Activated CD4-positive, CD25-positive, alpha-beta regulatory T cell treated with anti-CD3 and anti-CD28 coated beads, Interleukin-2, amount 50 U/mL, for 72 hours (primary cell): ENCODE data around the gene PAX7.

ENCODE experiments used
- DNase-seq: peaks from one replicate; pipeline ENCODE4 v3.0.0; 2021

The PAX7 gene

DNA sequence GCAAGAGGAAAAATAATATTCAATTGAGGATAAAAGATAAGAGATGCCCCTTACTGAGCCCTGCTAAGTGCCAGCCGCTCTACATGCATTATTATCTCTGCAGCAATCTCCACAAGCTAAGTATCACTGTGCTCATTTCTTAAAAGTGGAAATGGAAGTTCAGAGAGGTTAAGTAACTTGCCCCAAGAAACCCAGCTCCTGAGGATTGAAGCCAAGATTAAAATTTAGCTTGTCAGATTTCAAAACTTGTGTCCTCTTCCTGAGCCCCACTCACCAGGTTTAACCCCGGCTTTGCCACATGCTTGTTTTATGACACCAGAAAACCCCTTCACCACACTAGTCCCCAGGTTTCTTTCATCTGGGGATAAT is 11.2 kb upstream of the PAX7 start:
- DNase-seq: no peak

- DNase-seq: no peak
These were observed 2.1 kb upstream of the PAX7 start for GRCh38 chr1:18628511-18628910.

GRCh38 chr1:18629659-18630510 is 761 bp upstream of the PAX7 start:
- no peak for DNase-seq

- no peak for DNase-seq
These were observed 1.0 kb downstream of the PAX7 start for GRCh38 chr1:18631496-18632217.

- no peak for DNase-seq
These were observed 1.6 kb downstream of the PAX7 start for GRCh38 chr1:18632218-18632588.

- no peak for DNase-seq
These were observed 2.3 kb downstream of the PAX7 start for GRCh38 chr1:18632783-18633421.

- no peak for DNase-seq
These were observed 2.9 kb downstream of the PAX7 start for GRCh38 chr1:18633422-18634155.

GRCh38 chr1:18634276-18634675 is 3.6 kb downstream of the PAX7 start:
- no peak for DNase-seq

GRCh38 chr1:18635070-18635577 is 4.5 kb downstream of the PAX7 start:
- no peak for DNase-seq

DNA sequence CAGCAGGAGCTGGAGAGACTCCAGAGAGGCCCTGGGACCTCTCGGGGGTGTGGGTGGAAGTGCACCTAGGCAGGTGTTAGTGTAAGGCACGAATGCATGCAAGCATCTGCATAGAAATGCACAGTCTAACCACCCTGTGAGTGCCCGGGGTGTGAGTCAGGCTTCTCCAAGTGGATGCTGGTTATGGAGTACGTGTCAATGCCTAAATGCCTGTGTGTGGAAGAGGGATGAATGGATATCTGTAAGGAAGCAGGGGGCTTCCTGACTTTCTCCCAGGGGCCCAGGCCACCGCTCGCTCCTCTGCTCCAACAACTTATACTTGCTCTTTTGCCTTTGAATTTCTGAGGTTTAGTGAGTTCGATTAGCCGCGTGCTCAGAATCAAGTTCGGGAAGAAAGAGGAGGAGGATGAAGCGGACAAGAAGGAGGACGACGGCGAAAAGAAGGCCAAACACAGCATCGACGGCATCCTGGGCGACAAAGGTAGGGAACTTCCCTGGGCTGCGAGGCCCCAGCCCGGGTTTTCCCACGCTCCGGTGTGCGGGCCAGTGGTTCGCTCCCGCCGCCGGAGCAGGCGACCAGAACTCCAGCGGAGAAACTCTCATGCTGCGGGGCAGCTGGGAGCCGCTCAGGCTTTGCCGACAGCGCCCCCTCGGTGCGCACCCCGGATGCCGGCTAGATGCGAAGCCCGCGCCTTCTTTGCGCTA is 5.4 kb downstream of the PAX7 start:
- DNase-seq: no peak

DNA sequence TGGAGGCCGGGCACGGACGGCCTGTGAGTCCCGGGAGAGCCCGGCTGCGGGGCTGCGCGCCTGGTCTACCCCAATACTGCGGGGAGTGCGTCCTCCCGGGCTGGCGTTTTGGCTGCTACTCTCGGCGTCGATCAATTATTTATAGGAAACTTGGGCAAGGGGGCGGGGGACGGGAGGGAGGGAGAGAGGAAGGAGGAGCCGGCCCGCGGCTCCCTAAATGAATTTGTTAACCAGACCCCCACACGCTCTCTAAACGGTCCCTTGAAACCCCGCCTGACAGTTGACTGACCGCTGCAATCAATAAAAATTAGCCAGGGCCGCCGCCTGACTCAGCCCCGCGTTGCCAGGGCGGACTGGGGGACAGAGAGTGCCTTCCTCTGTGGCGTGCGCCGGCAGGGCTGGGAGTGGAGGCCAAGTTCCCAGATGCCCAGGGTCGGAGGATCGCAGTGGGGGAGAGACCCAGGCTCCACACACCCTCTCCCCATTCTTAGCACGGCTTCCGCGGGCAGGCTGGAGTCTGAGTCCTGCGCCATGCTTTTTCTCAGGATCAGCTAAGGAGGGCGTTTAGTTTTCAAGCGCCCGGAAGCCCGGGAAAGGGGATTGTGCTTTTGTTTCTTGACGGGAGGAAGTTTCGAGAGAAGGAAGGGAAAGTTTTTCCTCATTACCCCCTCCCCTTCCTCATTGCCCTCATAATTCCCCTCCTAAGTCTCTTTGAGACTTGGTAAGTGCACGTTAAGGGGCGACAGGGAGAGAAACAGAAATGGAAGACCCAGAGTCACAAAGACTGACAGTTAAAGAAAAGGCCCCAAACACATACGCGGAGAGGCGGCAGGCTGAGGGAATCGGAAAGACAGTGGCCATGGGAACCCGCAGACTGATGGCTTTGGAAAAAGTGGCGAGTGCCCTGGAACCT is 6.2 kb downstream of the PAX7 start:
- DNase-seq: no peak

GRCh38 chr1:18637511-18637960 is 6.9 kb downstream of the PAX7 start:
- no peak for DNase-seq

GRCh38 chr1:18637962-18638834 is 7.6 kb downstream of the PAX7 start:
- no peak for DNase-seq

GRCh38 chr1:18638835-18639364 is 8.3 kb downstream of the PAX7 start:
- no peak for DNase-seq

DNA sequence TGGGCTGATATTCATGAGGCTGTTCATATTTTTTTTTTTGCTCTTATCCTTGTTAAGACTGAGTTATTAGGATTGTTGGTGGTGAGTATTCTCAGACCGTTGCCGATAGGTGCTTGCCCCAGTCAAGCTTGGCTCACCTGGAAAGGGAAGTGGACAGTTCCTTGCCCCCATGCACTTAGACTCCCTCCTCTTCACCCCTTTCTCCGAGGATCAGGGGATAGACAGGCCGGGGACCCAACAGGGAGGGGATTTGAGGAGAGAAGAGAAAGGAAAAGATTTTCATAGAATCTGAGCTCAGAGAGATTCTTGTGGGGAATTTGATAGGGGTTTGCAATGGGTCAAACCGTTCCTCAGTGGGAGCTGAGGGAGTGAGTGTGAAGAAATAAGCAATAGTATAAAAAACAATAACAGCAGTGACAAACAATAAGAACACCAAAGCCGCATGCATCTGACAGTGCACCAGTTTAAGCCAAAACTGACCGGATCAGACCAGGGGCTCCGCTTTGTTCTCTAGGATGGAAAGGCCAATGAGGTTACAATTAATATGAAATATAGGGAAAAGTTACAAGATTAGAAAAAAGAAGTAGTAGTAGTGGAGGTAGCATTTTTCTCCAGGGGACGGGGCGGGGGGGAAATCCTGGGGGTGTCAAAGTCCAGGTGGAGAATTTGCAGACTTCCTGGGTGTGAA is 8.9 kb downstream of the PAX7 start:
- DNase-seq: no peak

DNA sequence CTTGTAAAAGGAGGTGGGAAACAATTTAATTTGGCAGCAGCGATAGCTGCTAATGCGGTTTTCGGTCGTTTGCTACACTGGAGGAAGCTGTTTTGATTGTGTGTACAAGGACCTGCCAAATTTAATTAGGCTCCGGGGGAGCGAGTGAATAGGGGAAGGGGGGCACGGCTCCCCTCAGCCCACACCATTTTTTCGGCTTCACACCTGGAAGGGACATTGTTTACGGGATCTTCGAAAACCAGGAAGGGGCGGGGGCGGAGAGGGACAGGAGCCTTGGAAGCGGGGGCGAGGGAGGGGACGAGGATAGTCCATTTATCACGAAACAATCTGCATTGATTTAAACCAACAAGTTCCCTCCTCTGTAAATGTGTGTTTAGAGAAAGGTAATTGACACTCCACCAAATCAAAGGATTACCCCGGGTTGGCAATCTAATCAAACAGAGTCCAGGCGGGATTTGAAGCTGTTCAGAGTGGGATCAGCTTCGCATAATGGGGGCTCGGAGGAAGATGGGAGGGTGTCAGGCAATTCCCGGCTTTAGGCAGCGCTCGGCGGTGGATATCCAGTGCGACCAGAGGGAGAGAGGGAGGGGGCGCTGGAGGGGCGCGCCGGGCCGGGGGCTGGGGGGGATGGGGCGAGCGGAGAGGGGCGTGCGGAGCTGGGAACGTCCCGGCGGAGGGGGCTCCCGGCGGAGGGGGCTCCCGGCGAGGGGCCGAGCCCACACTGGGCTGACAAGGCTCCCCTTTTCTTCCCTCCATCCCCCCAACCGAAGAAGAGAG is 9.8 kb downstream of the PAX7 start:
- no peak for DNase-seq

DNA sequence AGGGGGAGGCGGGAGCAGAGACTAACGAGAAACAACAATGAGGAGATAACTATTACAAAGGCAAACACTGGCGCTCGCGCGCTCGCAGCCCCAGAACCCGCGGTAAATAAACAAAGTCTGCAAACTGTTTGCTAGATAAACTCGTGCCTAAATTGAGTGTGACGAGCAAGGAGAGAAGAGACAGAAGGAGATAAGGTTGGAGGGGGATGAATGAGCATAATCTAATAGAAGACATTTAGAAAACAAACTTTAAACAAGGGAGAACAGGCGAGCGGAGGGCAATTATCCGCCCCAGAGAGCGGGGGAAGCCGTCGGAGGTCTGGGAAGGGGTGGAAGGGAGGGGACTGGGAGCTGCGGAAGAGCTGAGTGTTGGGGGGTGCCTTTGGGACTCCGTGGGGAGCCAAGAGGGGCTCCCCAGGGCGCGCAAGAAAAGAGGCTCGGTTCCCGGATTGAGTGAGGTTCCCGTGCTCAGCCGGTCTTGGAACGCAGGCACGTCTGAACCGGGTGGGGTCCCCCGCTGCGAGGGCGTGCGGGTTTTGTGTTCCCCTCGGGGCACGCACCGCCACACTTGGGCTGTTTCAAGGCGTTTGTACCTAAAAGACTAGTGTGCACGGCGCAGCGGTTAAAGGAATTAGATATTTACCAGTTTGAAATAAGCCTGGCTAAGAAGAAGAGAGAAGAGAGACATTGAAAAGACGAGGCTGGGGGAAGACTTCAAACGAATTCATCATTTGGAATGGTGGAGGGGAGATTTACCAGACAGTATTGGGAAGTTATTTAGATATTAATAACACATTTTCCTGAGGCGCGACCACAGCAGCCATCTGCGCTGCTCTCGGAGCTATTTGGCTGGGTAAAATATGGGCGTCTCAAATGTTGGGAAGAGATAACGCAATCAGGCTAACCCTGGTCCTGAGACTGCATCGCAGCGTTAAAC is 10.6 kb downstream of the PAX7 start:
- no peak for DNase-seq
